Tibial artery (tissue), 4 donors: ENCODE measurements around the gene F11.
"Not testable (repeated sequence)": the region's sequence is repeated elsewhere in the genome, so short reads cannot be mapped to it uniquely, and the experiment has no call there.

Experiments
- DNase-seq, 2 donors: peaks; one replicate each; pipeline ENCODE4 v3.0.0-alpha.2; 2019
- H3K27ac ChIP-seq, 2 donors: fragments of 200-600 bp; sonication (generic) in 1 of 2; 1 replicate in 1 of 2; 2 replicates in 1 of 2; pipeline ENCODE4 v1.5.1; 2018 to 2019; ENCODE audit warnings: mild to moderate bottlenecking in 1 of 2
- H3K27me3 ChIP-seq, 2 donors: fragments of 200-600 bp; sonication (generic) in 1 of 2; one replicate each; pipeline versions ENCODE4 v1.5.1 to v1.6.0; 2016 to 2019
- H3K36me3 ChIP-seq, 3 donors: fragments of 200-600 bp; sonication (generic) in 2 of 3; one replicate each; pipeline ENCODE4 v1.5.1; 2016 to 2019; ENCODE audit warnings: mild to moderate bottlenecking in 2 of 3
- H3K4me1 ChIP-seq, 4 donors: fragments of 200-600 bp; sonication (generic) in 2 of 4; 1 replicate in 3 of 4; 2 replicates in 1 of 4; pipeline ENCODE4 v1.5.1; 2016 to 2019
- H3K4me3 ChIP-seq, 2 donors: fragments of 200-600 bp; sonication (generic) in 1 of 2; 1 replicate in 1 of 2; 2 replicates in 1 of 2; pipeline ENCODE4 v1.5.1; 2018 to 2019; ENCODE audit warnings: mild to moderate bottlenecking in 2 of 2
- H3K9me3 ChIP-seq, 3 donors: fragments of 200-600 bp; sonication (generic) in 1 of 3; one replicate each; pipeline ENCODE4 v1.5.1; 2016 to 2019
- CTCF ChIP-seq, 2 experiments: fragments of 200-600 bp in 1 of 2; fragments of 450-650 bp in 1 of 2; IDR thresholded peaks; one replicate each; pipeline ENCODE4 v1.5.1; 2017 to 2019; ENCODE audit warnings: antibody characterized with exemption in 2 of 2, mild to moderate bottlenecking in 1 of 2, moderate library complexity in 1 of 2
- intact Hi-C: fragments of 100-400 bp; cut with DNase I; formaldehyde crosslinking; loops from one replicate; pipeline ENCODE4 v1.15.0; 2023; ENCODE audit warnings: low total_unique reads

F11 gene

DNA sequence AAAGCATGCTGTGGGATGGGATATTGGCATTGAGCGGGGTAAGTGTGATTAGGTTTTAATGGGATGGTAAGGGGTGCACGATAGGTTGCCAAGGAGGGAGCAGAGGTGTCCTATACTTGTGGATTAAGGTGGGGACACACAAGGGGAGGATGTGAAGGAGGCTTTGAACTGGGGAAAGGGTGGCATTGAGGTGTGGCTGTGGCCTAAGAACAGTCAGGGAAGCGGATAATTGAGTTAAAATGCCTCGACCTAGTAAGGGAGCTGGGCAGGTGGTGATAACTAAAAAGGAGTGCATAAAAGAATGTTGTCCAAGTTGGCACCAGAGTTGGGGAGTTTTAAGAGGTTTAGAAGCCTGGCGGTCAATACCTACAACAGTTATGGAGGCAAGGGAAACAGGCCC is 21.2 kb upstream of the F11 start:
- no peak for DNase-seq
- intact Hi-C loops: loop anchor here (10.0 kb wide), 1 partner anchor 1660 kb away; no protein-coding TSS in a partner anchor
- H3K36me3 ChIP-seq: no peaks in the 10 kb centered on the region
- no peaks in the 10 kb centered on the region for H3K9me3 ChIP-seq
- no peak for TF ChIP-seq CTCF (IDR thresholded peaks at IDR 0.05)
- H3K4me3 ChIP-seq: no peak overlapping the region
- H3K27ac ChIP-seq: no peak overlapping the region
- no peaks in the 10 kb centered on the region for H3K4me1 ChIP-seq
- H3K27me3 ChIP-seq: no peaks in the 10 kb centered on the region

DNA sequence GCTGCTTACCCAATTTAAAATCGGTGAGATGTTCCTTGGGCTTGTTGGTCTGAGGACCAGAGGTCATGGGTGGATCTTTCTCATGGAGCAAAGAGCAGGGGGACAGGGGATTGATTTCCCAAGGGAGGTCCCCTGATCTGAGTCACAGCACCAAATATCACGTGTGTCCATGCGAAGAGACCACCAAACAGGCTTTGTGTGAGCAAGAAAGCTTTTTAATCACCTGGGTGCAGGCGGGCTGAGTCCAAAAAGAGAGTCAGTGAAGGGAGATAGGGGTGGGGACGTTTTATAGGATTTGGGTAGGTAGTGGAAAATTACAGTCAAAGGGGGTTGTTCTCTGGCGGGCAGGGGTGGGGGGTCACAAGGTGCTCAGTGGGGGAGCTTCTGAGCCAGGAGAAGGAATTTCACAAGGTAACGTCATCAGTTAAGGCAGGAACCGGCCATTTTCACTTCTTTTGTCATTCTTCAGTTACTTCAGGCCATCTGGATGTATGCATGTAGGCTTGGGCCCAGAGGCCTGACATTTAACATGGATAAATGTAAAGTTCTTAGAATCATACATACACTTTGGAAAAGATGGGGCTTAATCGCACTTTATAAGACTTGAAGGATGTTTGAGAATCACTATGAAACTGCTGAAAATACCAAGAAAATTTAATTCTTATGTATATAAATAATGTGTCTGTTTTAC is 18.8 kb upstream of the F11 start:
- H3K36me3 ChIP-seq: peaks cover 0 to 14% (median 0%) of the 10 kb centered on the region in 3 donors
- intact Hi-C loops: loop anchor here (10.0 kb wide), 1 partner anchor 1662 kb away; no protein-coding TSS in a partner anchor
- H3K9me3 ChIP-seq, H3K4me3 ChIP-seq, DNase-seq, H3K4me1 ChIP-seq, H3K27ac ChIP-seq, H3K27me3 ChIP-seq: not testable (repeated sequence)

DNA sequence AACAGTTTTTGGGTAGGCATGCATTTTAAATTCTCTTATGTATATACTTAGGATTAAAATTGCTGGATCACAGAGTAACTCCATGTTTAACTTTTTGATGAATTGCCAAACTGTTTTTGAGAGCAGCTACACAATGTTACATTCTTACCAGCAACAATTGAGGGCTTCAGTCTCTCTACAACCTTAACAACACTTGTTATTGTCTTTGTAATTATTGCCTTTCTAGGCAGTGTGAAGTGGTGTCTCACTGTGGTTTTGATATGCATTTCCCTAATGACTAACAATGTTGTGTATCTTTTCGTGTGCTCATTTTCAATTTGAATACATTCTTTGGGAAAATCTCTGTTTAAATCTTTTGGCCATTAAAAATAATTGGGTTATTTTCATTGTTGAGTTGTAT is 17.3 kb upstream of the F11 start:
- peaks cover 0 to 16% (median 0%) of the 10 kb centered on the region in 3 donors for H3K36me3 ChIP-seq
- H3K4me1 ChIP-seq: no peaks in the 10 kb centered on the region
- no peak overlapping the region for H3K27ac ChIP-seq
- intact Hi-C loops: loop anchor here (10.0 kb wide), 1 partner anchor 1664 kb away; no protein-coding TSS in a partner anchor
- DNase-seq: no peak
- no peak overlapping the region for H3K4me3 ChIP-seq
- H3K9me3 ChIP-seq: no peaks in the 10 kb centered on the region
- no peaks in the 10 kb centered on the region for H3K27me3 ChIP-seq
- TF ChIP-seq CTCF (IDR thresholded peaks at IDR 0.05): no peak

DNA sequence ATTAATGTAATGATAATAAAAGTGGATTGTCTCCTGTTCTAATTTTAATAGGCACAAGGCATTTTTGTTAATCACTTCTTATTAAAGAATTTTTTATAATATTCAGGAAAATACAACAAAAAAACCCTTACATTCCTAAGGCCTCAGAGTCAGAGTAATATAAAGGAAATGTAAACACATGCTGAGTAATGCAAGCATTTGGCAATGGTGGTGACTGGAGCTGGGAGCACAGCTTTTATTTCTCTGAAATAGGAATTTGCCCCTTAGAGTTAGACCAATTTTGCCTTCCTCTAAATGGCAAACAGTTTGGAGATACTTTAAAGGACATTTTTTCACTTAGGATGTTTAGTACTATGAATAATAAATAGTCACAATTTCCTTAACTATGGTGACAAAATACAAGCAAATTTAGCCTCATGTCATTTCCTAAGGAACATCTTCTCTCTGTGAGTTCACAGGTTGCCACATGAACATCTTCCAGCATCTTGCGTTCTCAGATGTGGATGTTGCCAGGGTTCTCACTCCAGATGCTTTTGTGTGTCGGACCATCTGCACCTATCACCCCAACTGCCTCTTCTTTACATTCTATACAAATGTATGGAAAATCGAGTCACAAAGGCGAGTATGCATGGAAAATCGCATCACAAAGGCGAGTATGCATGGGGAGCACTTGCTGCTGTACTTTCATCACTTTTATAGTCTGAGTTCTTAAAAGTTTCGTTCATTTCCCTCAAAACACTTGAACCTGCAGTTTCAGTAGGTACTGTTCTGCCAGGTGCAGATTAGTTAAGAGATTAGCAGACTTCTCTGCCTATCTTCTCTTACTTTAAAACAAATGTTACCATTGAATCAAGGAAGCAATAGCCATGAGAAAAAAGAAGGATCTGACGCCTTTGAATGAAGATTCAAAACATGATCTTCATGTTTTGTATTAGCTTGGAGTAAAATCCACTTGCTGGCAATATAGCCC is 15.9 kb upstream of the F11 start:
- peaks cover 0 to 16% (median 0%) of the 10 kb centered on the region in 3 donors for H3K36me3 ChIP-seq
- H3K9me3 ChIP-seq: no peaks in the 10 kb centered on the region
- no peak for DNase-seq
- intact Hi-C loops: loop anchor here (10.0 kb wide), 1 partner anchor 1665 kb away; no protein-coding TSS in a partner anchor
- no peak overlapping the region for H3K4me3 ChIP-seq
- TF ChIP-seq CTCF (IDR thresholded peaks at IDR 0.05): no peak
- no peak overlapping the region for H3K27ac ChIP-seq
- H3K4me1 ChIP-seq: no peaks in the 10 kb centered on the region
- no peaks in the 10 kb centered on the region for H3K27me3 ChIP-seq

- intact Hi-C loops: no loop called here
- Histone ChIP-seq H3K4me3 (no peak overlapping the region), H3K36me3 (peaks cover 0 to 16% (median 0%) of the 10 kb centered on the region in 3 donors), H3K27me3 (no peaks in the 10 kb centered on the region), H3K9me3 (no peaks in the 10 kb centered on the region), H3K27ac (no peak overlapping the region), H3K4me1 (no peaks in the 10 kb centered on the region)
- TF ChIP-seq CTCF (IDR thresholded peaks at IDR 0.05): no peak
- no peak for DNase-seq
These were observed 15.2 kb upstream of the F11 start for GRCh38 chr4:186250760-186251159.

- DNase-seq: no peak
- Histone ChIP-seq H3K4me1 (no peaks in the 10 kb centered on the region), H3K4me3 (no peak overlapping the region), H3K27ac (no peak overlapping the region), H3K36me3 (peaks cover 0 to 35% (median 5%) of the 10 kb centered on the region in 3 donors), H3K27me3 (no peaks in the 10 kb centered on the region), H3K9me3 (no peaks in the 10 kb centered on the region)
- no peak for TF ChIP-seq CTCF (IDR thresholded peaks at IDR 0.05)
- intact Hi-C loops: no loop called here
These were observed 10.9 kb upstream of the F11 start for GRCh38 chr4:186255122-186255521.
